Measurements from ENCODE around the gene CDK5. TPM values are rescaled to one million over a fixed set of nuclear protein-coding genes. Genes with fewer than 3 reads are reported as not detected.

The CDK5 gene
- total RNA-seq, 1 experiment from 2014 or later, result 21.1 TPM

GRCh38 chr7:151056283-151056665, 1.4 kb downstream of the CDK5 start:
- CTCF ChIA-PET, result no interaction called here
- DNase-seq (ENCODE audit: low spot score), result no peak
- BruUV-seq (replicated peaks), result no TSS peak
- H3K27me3 ChIP-seq (replicated peaks; ENCODE audit: insufficient read depth, low read depth, low read length, poor library complexity), result no peaks in the 10 kb centered on the region
- TF ChIP-seq EZH2 (IDR thresholded peaks at IDR 0.05; ENCODE audit: borderline replicate concordance, low read depth, low read length, poor library complexity, severe bottlenecking) (no peak), CTCF (conservative IDR thresholded peaks at IDR 0.05; ENCODE audit: low read depth, low read length) (no peak)
- peaks cover 24% of the 10 kb centered on the region for H3K4me1 ChIP-seq (ENCODE audit: insufficient read depth, low read length, poor library complexity, severe bottlenecking)
- no peak overlapping the region for H3K4me3 ChIP-seq (ENCODE audit: low read depth, low read length, poor library complexity, severe bottlenecking)
- no peaks in the 10 kb centered on the region for H3K36me3 ChIP-seq (ENCODE audit: insufficient read depth, low read length, poor library complexity, severe bottlenecking)
- H3K9me3 ChIP-seq (ENCODE audit: low read depth, low read length, poor library complexity, severe bottlenecking), result no peaks in the 10 kb centered on the region
- no peak overlapping the region for H3K27ac ChIP-seq (ENCODE audit: low read depth, low read length, poor library complexity, severe bottlenecking)
- POLR2A ChIA-PET (ENCODE audit: low non-redundant PET), result no interaction called here
- intact Hi-C loops (cut with micrococcal nuclease; ENCODE audit: unreplicated experiment), result loop anchor here (5.0 kb wide), 1 partner anchor 176 kb away; the partner anchor contains the start of gene CHPF2

DNA sequence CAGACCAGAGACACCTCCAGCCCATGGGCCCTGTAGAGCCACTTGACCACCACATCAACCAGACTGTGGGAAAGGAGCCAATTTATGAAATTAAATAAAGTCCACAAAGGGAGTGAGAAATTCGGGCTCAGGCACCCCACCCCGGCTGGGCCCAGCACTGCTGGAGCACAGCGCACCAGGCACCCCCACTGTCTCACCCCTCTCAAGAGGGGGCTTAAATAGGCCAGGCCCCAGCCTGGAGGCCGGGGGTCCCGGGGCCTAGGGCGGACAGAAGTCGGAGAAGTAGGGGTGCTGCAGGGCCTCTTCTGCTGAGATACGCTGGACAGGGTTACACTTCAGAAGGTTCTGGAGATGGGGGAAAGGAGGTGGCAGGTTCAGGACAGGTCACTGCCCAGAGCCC, 3.9 kb downstream of the CDK5 start:
- TF ChIP-seq EZH2 (IDR thresholded peaks at IDR 0.05; ENCODE audit: borderline replicate concordance, low read depth, low read length, poor library complexity, severe bottlenecking), result no peak
- no peak for TF ChIP-seq CTCF (conservative IDR thresholded peaks at IDR 0.05; ENCODE audit: low read depth, low read length)
- H3K4me1 ChIP-seq (ENCODE audit: insufficient read depth, low read length, poor library complexity, severe bottlenecking), result peaks cover 13% of the 10 kb centered on the region
- no peaks in the 10 kb centered on the region for H3K9me3 ChIP-seq (ENCODE audit: low read depth, low read length, poor library complexity, severe bottlenecking)
- H3K27me3 ChIP-seq (replicated peaks; ENCODE audit: insufficient read depth, low read depth, low read length, poor library complexity), result no peaks in the 10 kb centered on the region
- BruUV-seq (replicated peaks), result no TSS peak
- no peaks in the 10 kb centered on the region for H3K36me3 ChIP-seq (ENCODE audit: insufficient read depth, low read length, poor library complexity, severe bottlenecking)
- no peak for DNase-seq (ENCODE audit: low spot score)
- ChIA-PET POLR2A (ENCODE audit: low non-redundant PET) (no interaction called here), CTCF (no interaction called here)
- H3K4me3 ChIP-seq (ENCODE audit: low read depth, low read length, poor library complexity, severe bottlenecking), result no peak overlapping the region
- intact Hi-C loops (cut with micrococcal nuclease; ENCODE audit: unreplicated experiment), result no loop called here
- no peak overlapping the region for H3K27ac ChIP-seq (ENCODE audit: low read depth, low read length, poor library complexity, severe bottlenecking)

DNA sequence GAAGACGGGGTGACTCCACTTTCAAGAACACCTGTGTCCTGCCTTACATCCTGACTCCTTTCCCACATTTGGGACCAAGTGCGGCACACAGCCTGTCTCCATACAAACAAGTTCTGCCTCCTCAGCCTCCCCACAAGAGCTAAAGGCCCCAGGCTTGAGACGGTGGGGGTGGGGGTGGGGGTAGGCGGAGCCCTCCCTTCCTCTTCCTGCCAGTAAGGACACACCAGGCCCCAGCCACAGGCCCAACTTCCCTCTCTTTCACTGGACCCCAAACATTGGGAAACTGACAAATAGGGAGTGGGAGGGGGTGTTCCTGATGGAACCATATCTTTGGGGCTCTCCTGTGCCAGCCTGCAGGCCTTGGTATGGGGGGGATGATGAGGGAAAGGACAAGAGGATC, 4.6 kb downstream of the CDK5 start:
- H3K36me3 ChIP-seq (ENCODE audit: insufficient read depth, low read length, poor library complexity, severe bottlenecking), result no peaks in the 10 kb centered on the region
- H3K27ac ChIP-seq (ENCODE audit: low read depth, low read length, poor library complexity, severe bottlenecking), result no peak overlapping the region
- no peaks in the 10 kb centered on the region for H3K27me3 ChIP-seq (replicated peaks; ENCODE audit: insufficient read depth, low read depth, low read length, poor library complexity)
- no peak for DNase-seq (ENCODE audit: low spot score)
- intact Hi-C loops (cut with micrococcal nuclease; ENCODE audit: unreplicated experiment), result no loop called here
- no peak for TF ChIP-seq EZH2 (IDR thresholded peaks at IDR 0.05; ENCODE audit: borderline replicate concordance, low read depth, low read length, poor library complexity, severe bottlenecking)
- TF ChIP-seq CTCF (conservative IDR thresholded peaks at IDR 0.05; ENCODE audit: low read depth, low read length), result no peak
- CTCF ChIA-PET, result no interaction called here
- no peak overlapping the region for H3K4me3 ChIP-seq (ENCODE audit: low read depth, low read length, poor library complexity, severe bottlenecking)
- H3K4me1 ChIP-seq (ENCODE audit: insufficient read depth, low read length, poor library complexity, severe bottlenecking), result peaks cover 7% of the 10 kb centered on the region
- POLR2A ChIA-PET (ENCODE audit: low non-redundant PET), result no interaction called here
- H3K9me3 ChIP-seq (ENCODE audit: low read depth, low read length, poor library complexity, severe bottlenecking), result no peaks in the 10 kb centered on the region
- no TSS peak for BruUV-seq (replicated peaks)
